DOHH2 (cell line): Measurements from ENCODE around the gene GPR55.

Source experiments
- H3F3A ChIP-seq: fragments of 200-600 bp; sonication (generic), shearing (Covaris generic); 2 replicates; pipeline ENCODE4 v1.6.0; 2016; ENCODE audit warnings: antibody characterized with exemption, mild to moderate bottlenecking; ENCODE audit not compliant: control insufficient read depth, insufficient read depth
- H3K27ac ChIP-seq: fragments of 200-600 bp; sonication (generic); 2 replicates; pipeline ENCODE4 v1.5.1; 2014; ENCODE audit warnings: low read depth, mild to moderate bottlenecking, low read length, moderate library complexity
- H3K27me3 ChIP-seq: fragments of 200-600 bp; sonication (generic); 2 replicates; pipeline ENCODE4 v1.6.1; 2014; ENCODE audit warnings: mild to moderate bottlenecking, low read length, mixed read lengths; ENCODE audit not compliant: control insufficient read depth
- H3K36me3 ChIP-seq: fragments of 200-600 bp; sonication (generic); 2 replicates; pipeline ENCODE4 v1.6.1; 2014; ENCODE audit warnings: mild to moderate bottlenecking, low read length, moderate library complexity, mixed read lengths; ENCODE audit not compliant: control insufficient read depth
- H3K4me1 ChIP-seq: fragments of 200-600 bp; sonication (generic); 2 replicates; pipeline ENCODE4 v1.6.1; 2014; ENCODE audit warnings: mild to moderate bottlenecking, low read length, mixed read lengths; ENCODE audit not compliant: control insufficient read depth
- H3K4me2 ChIP-seq: fragments of 200-600 bp; sonication (generic); 2 replicates; pipeline ENCODE4 v1.6.0; 2014; ENCODE audit warnings: mild to moderate bottlenecking, low read length, moderate library complexity
- H3K4me3 ChIP-seq: fragments of 200-600 bp; sonication (generic); 2 replicates; pipeline ENCODE4 v1.5.1; 2014; ENCODE audit warnings: mild to moderate bottlenecking, low read length, mixed read lengths
- H3K79me2 ChIP-seq: fragments of 200-600 bp; sonication (generic); 2 replicates; pipeline ENCODE4 v1.6.1; 2014; ENCODE audit warnings: mild to moderate bottlenecking, low read length, mixed read lengths; ENCODE audit not compliant: control insufficient read depth
- H3K9me2 ChIP-seq: fragments of 200-600 bp; sonication (generic); replicated peaks from 2 replicates; pipeline ENCODE4 v1.6.1; 2014; ENCODE audit warnings: mild to moderate bottlenecking, low read length, mixed read lengths; ENCODE audit not compliant: control insufficient read depth
- H3K9me3 ChIP-seq: fragments of 200-600 bp; sonication (generic); 2 replicates; pipeline ENCODE4 v1.6.1; 2014; ENCODE audit warnings: antibody characterized with exemption, low read length, mixed read lengths; ENCODE audit not compliant: control insufficient read depth, insufficient read depth
- H4K20me1 ChIP-seq: fragments of 200-600 bp; sonication (generic); 2 replicates; pipeline ENCODE4 v1.6.0; 2014; ENCODE audit warnings: low read depth, mild to moderate bottlenecking, antibody characterized with exemption, low read length, moderate library complexity; ENCODE audit not compliant: control insufficient read depth, insufficient read depth
- EZH2phosphoT487 ChIP-seq: fragments of 200-600 bp; sonication (generic); IDR thresholded peaks from 2 replicates; pipeline ENCODE4 v1.6.1; 2017; ENCODE audit warnings: borderline replicate concordance, mild to moderate bottlenecking, antibody characterized with exemption, low read length, moderate library complexity, mixed read lengths
- TF ChIP-seq, protein P1 (sequence below): fragments of 200-600 bp; sonication (generic); IDR thresholded peaks from one replicate; pipeline ENCODE4 v1.5.1; 2014; ENCODE audit warnings: antibody characterized with exemption, mild to moderate bottlenecking, low read depth, low read length; ENCODE audit not compliant: poor library complexity, severe bottlenecking

Gene GPR55

DNA sequence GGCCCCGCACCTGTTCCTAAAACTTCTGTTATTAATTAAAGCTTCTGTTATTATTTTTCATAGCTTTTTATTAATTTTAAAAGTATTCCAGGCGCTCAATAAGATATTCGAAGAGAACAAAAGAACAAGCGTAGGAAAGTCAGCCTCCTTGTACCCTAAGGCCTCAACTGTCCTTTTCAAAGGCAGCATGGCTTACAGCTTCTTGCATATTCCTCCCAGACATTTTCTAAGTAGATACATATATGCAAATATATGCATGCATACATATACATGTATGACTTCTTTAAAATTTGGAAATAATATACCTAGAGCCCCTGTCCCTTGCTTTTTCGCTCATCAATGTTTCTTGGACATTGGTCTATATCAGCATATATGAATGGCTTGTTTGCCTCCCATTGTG lies 12.3 kb downstream of the GPR55 start:
- H3K79me2 ChIP-seq = no peaks in the 10 kb centered on the region
- H3K27me3 ChIP-seq = peaks cover 14% of the 10 kb centered on the region
- no peaks in the 10 kb centered on the region for H3K9me2 ChIP-seq
- peaks cover 13% of the 10 kb centered on the region for H3K4me1 ChIP-seq
- TF ChIP-seq, protein P1, sequence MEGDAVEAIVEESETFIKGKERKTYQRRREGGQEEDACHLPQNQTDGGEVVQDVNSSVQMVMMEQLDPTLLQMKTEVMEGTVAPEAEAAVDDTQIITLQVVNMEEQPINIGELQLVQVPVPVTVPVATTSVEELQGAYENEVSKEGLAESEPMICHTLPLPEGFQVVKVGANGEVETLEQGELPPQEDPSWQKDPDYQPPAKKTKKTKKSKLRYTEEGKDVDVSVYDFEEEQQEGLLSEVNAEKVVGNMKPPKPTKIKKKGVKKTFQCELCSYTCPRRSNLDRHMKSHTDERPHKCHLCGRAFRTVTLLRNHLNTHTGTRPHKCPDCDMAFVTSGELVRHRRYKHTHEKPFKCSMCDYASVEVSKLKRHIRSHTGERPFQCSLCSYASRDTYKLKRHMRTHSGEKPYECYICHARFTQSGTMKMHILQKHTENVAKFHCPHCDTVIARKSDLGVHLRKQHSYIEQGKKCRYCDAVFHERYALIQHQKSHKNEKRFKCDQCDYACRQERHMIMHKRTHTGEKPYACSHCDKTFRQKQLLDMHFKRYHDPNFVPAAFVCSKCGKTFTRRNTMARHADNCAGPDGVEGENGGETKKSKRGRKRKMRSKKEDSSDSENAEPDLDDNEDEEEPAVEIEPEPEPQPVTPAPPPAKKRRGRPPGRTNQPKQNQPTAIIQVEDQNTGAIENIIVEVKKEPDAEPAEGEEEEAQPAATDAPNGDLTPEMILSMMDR = no peak
- no peak for TF ChIP-seq EZH2phosphoT487
- no peaks in the 10 kb centered on the region for H3K36me3 ChIP-seq
- H3K4me2 ChIP-seq = no peak overlapping the region
- no peaks in the 10 kb centered on the region for H3K9me3 ChIP-seq
- H3K4me3 ChIP-seq = no peak overlapping the region
- no peaks in the 10 kb centered on the region for H4K20me1 ChIP-seq
- H3K27ac ChIP-seq = no peak overlapping the region
- no peaks in the 10 kb centered on the region for H3F3A ChIP-seq

DNA sequence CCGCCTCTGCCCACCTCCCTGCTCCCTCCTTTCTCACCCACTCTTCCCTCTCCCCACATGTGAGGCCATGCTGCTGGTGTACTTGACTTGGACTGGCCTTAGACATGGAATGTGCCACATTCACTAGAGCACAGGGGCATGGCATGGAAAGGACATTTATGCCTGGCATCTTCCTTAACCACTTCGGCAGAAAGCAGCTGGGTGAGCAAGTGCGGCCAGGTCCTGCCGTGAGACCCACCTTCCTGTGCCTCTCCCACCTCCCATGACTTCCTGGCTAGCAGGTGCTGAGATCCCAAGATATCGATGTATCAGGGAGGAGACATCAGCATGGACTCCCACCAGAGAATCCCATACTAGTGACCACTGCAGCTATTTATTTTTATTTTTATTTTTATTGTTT lies 13.0 kb downstream of the GPR55 start:
- H3K9me2 ChIP-seq = no peaks in the 10 kb centered on the region
- no peaks in the 10 kb centered on the region for H3F3A ChIP-seq
- no peak for TF ChIP-seq EZH2phosphoT487
- TF ChIP-seq, protein P1 = no peak
- H3K9me3 ChIP-seq = no peaks in the 10 kb centered on the region
- H3K27me3 ChIP-seq = peaks cover 14% of the 10 kb centered on the region
- H3K36me3 ChIP-seq = no peaks in the 10 kb centered on the region
- H3K79me2 ChIP-seq = no peaks in the 10 kb centered on the region
- H3K27ac ChIP-seq = no peak overlapping the region
- no peak overlapping the region for H3K4me3 ChIP-seq
- H3K4me1 ChIP-seq = peaks cover 13% of the 10 kb centered on the region
- H3K4me2 ChIP-seq = no peak overlapping the region
- no peaks in the 10 kb centered on the region for H4K20me1 ChIP-seq

DNA sequence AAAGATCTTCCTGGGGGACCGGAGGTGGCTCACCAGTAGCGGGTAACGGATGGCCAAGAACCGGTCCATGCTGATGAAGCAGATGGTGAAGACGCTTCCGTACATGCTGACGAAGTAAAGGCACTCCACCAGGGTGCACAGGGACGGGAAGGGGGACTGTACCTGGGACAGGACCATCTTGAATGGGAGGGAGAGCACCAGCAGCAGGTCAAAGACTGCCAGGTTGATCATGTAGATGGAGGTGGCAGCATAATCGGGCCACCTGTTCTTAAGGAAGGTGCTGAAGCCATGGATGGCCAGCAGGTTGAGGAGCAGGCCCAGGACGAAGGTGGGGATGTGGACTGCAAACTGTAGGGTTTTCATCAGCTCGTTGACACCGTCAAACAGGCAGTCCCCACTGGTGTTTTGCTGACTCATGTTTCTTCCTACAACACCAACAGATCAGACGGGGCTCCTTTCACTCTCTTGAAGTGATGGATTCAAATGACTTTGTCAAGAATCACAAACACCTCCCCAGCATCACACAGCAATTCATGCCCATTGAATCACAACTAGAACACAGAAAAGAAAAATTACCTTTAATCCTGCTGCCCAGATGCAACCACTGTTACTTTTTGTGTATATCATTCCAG lies 14.4 kb downstream of the GPR55 start:
- TF ChIP-seq, protein P1 = no peak
- no peak for TF ChIP-seq EZH2phosphoT487
- peaks cover 14% of the 10 kb centered on the region for H3K27me3 ChIP-seq
- H3K79me2 ChIP-seq = no peaks in the 10 kb centered on the region
- no peaks in the 10 kb centered on the region for H4K20me1 ChIP-seq
- no peaks in the 10 kb centered on the region for H3K36me3 ChIP-seq
- no peaks in the 10 kb centered on the region for H3K9me2 ChIP-seq
- no peak overlapping the region for H3K4me3 ChIP-seq
- no peaks in the 10 kb centered on the region for H3F3A ChIP-seq
- H3K4me1 ChIP-seq = peaks cover 13% of the 10 kb centered on the region
- H3K27ac ChIP-seq = no peak overlapping the region
- H3K4me2 ChIP-seq = no peak overlapping the region
- no peaks in the 10 kb centered on the region for H3K9me3 ChIP-seq
